ENCODE data around the gene SFXN3.

SFXN3 gene

DNA sequence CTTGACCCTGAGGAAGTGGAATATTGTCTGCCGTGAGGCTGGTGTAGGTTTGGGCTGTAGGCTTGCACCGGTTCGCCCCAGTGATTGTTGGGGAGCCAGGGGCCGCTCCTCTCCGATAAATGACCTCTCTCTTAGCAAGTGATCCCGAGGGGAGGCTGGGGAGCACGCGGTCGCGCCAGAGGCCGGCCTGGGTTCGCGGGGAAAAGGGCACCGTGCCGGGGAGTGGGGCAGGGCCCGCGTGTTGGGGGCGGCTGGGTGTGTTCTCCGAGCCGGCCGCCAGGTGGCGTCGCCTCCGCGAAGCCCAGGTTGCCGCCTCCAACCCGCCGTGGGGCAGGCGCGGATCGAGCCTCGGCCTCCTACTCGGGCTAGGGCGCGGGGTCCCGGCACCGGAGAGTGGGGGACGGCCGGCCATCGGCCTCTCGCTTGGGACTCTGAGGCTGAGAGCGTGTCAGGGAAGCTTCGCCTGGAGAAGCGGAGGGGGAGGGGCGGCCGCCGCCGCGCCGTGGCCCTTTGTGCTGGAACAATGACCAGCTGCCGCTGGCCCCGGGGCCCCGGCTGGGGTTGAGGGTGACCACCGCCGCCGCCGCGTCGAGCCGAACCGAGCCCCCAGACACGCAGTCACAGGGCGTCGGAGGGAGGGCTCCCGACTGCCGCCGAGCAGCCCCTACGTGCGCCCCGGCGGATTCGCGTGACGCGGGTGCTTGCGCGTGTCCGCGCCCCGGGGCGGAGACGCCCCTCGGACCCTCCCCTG is 31.9 kb upstream of the SFXN3 start:
- TF ChIP-seq TCF12 (IDR thresholded peaks at IDR 0.05; ENCODE audit: low read depth) (peak; percentile 75; the same call in 1 of the 2 replicates), ZBTB7A (IDR thresholded peaks at IDR 0.05; ENCODE audit: low read depth) (0 out of 2 replicates have a peak, but pooled peaks have one; percentile 8), RAD21 (IDR thresholded peaks at IDR 0.05; ENCODE audit: low read depth) (peak; percentile 44; the same call in 1 of the 2 replicates), NFIC (IDR thresholded peaks at IDR 0.05) (no peak), FOXM1 (IDR thresholded peaks at IDR 0.05; ENCODE audit: borderline replicate concordance, low read depth) (no peak), EGR1 (IDR thresholded peaks at IDR 0.05) (no peak), TAF1 (IDR thresholded peaks at IDR 0.05; ENCODE audit: low read depth) (peak; percentile 65; the same call in 1 of the 2 replicates), YY1 (IDR thresholded peaks at IDR 0.05; ENCODE audit: low read depth) (peak; percentile 51; the same call in 1 of the 2 replicates), CEBPB (IDR thresholded peaks at IDR 0.05) (no peak), TEAD4 (IDR thresholded peaks at IDR 0.05) (0 out of 2 replicates have a peak, but pooled peaks have one; percentile 19), EP300 (IDR thresholded peaks at IDR 0.05; ENCODE audit: borderline replicate concordance) (peak; percentile 44; the same call in 1 of the 2 replicates), CREB1 (IDR thresholded peaks at IDR 0.05; ENCODE audit: low read depth) (peak; percentile 45)
- TF ChIP-seq, protein P1, sequence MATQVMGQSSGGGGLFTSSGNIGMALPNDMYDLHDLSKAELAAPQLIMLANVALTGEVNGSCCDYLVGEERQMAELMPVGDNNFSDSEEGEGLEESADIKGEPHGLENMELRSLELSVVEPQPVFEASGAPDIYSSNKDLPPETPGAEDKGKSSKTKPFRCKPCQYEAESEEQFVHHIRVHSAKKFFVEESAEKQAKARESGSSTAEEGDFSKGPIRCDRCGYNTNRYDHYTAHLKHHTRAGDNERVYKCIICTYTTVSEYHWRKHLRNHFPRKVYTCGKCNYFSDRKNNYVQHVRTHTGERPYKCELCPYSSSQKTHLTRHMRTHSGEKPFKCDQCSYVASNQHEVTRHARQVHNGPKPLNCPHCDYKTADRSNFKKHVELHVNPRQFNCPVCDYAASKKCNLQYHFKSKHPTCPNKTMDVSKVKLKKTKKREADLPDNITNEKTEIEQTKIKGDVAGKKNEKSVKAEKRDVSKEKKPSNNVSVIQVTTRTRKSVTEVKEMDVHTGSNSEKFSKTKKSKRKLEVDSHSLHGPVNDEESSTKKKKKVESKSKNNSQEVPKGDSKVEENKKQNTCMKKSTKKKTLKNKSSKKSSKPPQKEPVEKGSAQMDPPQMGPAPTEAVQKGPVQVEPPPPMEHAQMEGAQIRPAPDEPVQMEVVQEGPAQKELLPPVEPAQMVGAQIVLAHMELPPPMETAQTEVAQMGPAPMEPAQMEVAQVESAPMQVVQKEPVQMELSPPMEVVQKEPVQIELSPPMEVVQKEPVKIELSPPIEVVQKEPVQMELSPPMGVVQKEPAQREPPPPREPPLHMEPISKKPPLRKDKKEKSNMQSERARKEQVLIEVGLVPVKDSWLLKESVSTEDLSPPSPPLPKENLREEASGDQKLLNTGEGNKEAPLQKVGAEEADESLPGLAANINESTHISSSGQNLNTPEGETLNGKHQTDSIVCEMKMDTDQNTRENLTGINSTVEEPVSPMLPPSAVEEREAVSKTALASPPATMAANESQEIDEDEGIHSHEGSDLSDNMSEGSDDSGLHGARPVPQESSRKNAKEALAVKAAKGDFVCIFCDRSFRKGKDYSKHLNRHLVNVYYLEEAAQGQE (IDR thresholded peaks at IDR 0.05; ENCODE audit: low read depth), result no peak; the same call in 1 of the 2 replicates
- TF ChIP-seq, protein P2, sequence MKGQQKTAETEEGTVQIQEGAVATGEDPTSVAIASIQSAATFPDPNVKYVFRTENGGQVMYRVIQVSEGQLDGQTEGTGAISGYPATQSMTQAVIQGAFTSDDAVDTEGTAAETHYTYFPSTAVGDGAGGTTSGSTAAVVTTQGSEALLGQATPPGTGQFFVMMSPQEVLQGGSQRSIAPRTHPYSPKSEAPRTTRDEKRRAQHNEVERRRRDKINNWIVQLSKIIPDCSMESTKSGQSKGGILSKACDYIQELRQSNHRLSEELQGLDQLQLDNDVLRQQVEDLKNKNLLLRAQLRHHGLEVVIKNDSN (IDR thresholded peaks at IDR 0.05), result peak; percentile 8; the same call in 1 of the 2 replicates
- TF ChIP-seq, protein P3, sequence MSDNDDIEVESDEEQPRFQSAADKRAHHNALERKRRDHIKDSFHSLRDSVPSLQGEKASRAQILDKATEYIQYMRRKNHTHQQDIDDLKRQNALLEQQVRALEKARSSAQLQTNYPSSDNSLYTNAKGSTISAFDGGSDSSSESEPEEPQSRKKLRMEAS (IDR thresholded peaks at IDR 0.05), result peak; percentile 54

DNA sequence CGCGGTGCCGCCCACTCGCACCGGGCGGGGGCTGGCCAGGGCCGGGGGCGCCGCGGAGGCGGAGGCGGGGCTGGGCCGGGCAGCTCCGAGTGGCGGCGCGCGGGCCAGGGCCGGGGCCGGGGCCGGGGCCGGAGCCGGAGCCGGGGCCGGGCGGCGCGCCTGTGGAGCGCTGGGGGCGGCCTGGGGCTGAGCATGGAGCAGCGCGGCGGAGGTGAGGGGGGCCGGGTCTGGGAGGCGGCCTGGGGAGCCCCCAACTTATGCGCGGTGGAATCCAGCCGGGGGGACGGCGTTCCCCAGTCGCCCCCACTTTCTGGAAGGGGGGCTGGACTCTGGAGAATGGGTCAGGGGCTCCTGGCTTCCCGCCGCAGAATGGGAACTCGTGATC is 31.3 kb upstream of the SFXN3 start, which contains the start of gene LZTS2:
TSS of gene LZTS2 (plus strand) at position 67 of the 385 bp plus-strand sequence. CDS start 2,731 bp downstream, outside the sequence.
- TF ChIP-seq, protein P3 (IDR thresholded peaks at IDR 0.05), result no peak
- no peak for TF ChIP-seq CREB1 (IDR thresholded peaks at IDR 0.05; ENCODE audit: low read depth)
- peak; percentile 72 for TF ChIP-seq EGR1 (IDR thresholded peaks at IDR 0.05)
- TF ChIP-seq, protein P1 (IDR thresholded peaks at IDR 0.05; ENCODE audit: low read depth), result no peak
- no peak for TF ChIP-seq CEBPB (IDR thresholded peaks at IDR 0.05)

DNA sequence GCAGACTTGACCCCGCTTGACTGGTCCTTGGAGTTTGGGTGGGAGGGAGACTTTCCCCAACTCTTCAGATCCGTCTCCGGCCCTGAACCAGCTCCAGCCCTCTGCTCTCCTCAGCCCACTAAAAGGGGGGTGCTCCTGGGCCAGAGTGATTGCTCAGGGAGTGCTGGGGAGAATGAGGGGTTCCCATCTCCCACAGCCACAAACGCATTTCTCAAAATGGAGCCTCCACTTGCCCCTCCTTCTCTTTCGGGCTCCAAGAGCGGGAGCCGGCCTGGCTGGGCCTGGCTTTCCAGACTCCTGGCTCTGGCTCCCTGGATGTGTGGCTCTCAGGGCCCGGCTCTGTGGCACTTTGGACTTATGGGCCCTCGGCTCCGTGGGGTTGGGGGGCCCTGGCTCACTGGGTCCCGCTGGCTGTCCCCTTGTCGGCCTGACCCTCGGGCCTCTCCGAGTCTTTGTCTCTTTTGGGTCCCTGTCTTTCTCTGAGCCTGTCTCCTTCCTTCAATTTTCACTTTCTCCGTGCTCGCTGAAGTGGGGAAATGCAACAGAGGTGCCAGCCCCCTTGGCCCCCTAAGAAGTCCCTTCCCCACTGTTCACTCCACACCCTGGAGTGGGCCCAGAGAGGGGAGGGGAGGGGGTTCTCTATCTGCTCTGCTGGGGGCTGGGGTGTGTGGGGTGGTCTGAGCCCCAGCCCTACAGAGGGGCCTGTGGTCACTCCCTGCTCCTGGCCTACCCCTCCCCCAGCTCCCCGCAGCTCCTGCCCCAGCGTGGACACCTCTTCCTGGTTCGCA is 30.7 kb upstream of the SFXN3 start:
- TF ChIP-seq, protein P3 (IDR thresholded peaks at IDR 0.05), result no peak
- no peak for TF ChIP-seq YY1 (IDR thresholded peaks at IDR 0.05; ENCODE audit: low read depth)
- no peak for TF ChIP-seq TCF12 (IDR thresholded peaks at IDR 0.05; ENCODE audit: low read depth)
- no peak for TF ChIP-seq CEBPB (IDR thresholded peaks at IDR 0.05)
- no peak for TF ChIP-seq TEAD4 (IDR thresholded peaks at IDR 0.05)
- no peak for TF ChIP-seq TAF1 (IDR thresholded peaks at IDR 0.05; ENCODE audit: low read depth)
- no peak for TF ChIP-seq EP300 (IDR thresholded peaks at IDR 0.05; ENCODE audit: borderline replicate concordance)
- TF ChIP-seq, protein P1 (IDR thresholded peaks at IDR 0.05; ENCODE audit: low read depth), result no peak
- TF ChIP-seq NFIC (IDR thresholded peaks at IDR 0.05), result no peak
- no peak for TF ChIP-seq CREB1 (IDR thresholded peaks at IDR 0.05; ENCODE audit: low read depth)
- no peak for TF ChIP-seq RAD21 (IDR thresholded peaks at IDR 0.05; ENCODE audit: low read depth)
- TF ChIP-seq EGR1 (IDR thresholded peaks at IDR 0.05), result no peak
- TF ChIP-seq, protein P2 (IDR thresholded peaks at IDR 0.05), result no peak
- no peak; the same call in 1 of the 2 replicates for TF ChIP-seq ZBTB7A (IDR thresholded peaks at IDR 0.05; ENCODE audit: low read depth)
- TF ChIP-seq FOXM1 (IDR thresholded peaks at IDR 0.05; ENCODE audit: borderline replicate concordance, low read depth), result no peak
